Endothelial cell of umbilical vein (primary cell): ENCODE measurements around the gene ARHGEF7. TPM values are rescaled to one million over a fixed set of nuclear protein-coding genes. Genes with fewer than 3 reads are reported as not detected.

ENCODE experiments used
- BruUV-seq: library from RNA; stranded (reverse); fragments of 400-500 nt; replicated peaks from 2 replicates; lab custom pipeline; 2021; lab: Mats Ljungman, UMichigan
- CTCF ChIA-PET: fragments of 300-600, 350-600 bp; sonication (Branson Sonifier 250); formaldehyde crosslinking; loops from one replicate; lab custom pipeline; 2021; ENCODE audit warnings: antibody characterized with exemption, inconsistent platforms; lab: Charles Lee
- POLR2A ChIA-PET: fragments of 300-600, 350-600 bp; sonication (Branson Sonifier 250); formaldehyde crosslinking; loops from one replicate; lab custom pipeline; 2021; ENCODE audit warnings: antibody characterized with exemption, inconsistent platforms; lab: Charles Lee
- DNase-seq: peaks from one replicate; pipeline ENCODE4 v3.0.0-alpha.2; 2011; ENCODE audit warnings: low read depth, low spot score
- FAIRE-seq: peaks from 2 replicates; lab custom pipeline; 2011; peaks lifted over from hg19 to GRCh38; lab: Jason Lieb, UNC
- H2AFZ ChIP-seq: 2 replicates; pipeline ENCODE4 v1.6.0; 2012; ENCODE audit warnings: low read depth, low read length, control low read depth, inconsistent platforms
- H3K27ac ChIP-seq: 2 replicates; pipeline ENCODE4 v1.5.1; 2011; ENCODE audit warnings: low read depth, mild to moderate bottlenecking, control low read depth, low read length, moderate library complexity; ENCODE audit not compliant: insufficient read depth
- H3K27me3 ChIP-seq, 2 experiments: 2 replicates each; pipeline versions ENCODE4 v1.6.0 to v1.6.1; 2011; ENCODE audit warnings: low read length in 2 of 2, mixed read lengths in 1 of 2; ENCODE audit not compliant: control insufficient read depth in 2 of 2, insufficient read depth in 2 of 2
- H3K36me3 ChIP-seq, 2 experiments: 2 replicates in 1 of 2; 3 replicates in 1 of 2; pipeline ENCODE4 v1.5.1; 2011; ENCODE audit warnings: low read length in 2 of 2, mild to moderate bottlenecking in 1 of 2, moderate library complexity in 1 of 2; ENCODE audit not compliant: control insufficient read depth in 2 of 2, insufficient read depth in 2 of 2; ENCODE audit errors: extremely low read depth in 1 of 2
- H3K4me1 ChIP-seq: 3 replicates; pipeline ENCODE4 v1.5.1; 2011; ENCODE audit warnings: mild to moderate bottlenecking, low read length; ENCODE audit not compliant: control insufficient read depth, insufficient read depth; ENCODE audit errors: extremely low read depth
- H3K4me2 ChIP-seq: 2 replicates; pipeline ENCODE4 v1.6.1; 2011; ENCODE audit warnings: low read length, control low read depth, mixed read lengths; ENCODE audit not compliant: insufficient read depth
- H3K4me3 ChIP-seq, 3 experiments: fragments of 200-600 bp in 1 of 3; sonication (generic), shearing (Covaris generic) in 1 of 3; replicated peaks in 1 of 3; 2 replicates each; pipeline ENCODE4 v1.5.1; 2011 to 2016; ENCODE audit warnings: control low read depth in 3 of 3, low read length in 3 of 3, mild to moderate bottlenecking in 2 of 3, inconsistent platforms in 1 of 3, low read depth in 1 of 3, moderate library complexity in 1 of 3; ENCODE audit not compliant: insufficient read depth in 1 of 3
- H3K79me2 ChIP-seq: 2 replicates; pipeline ENCODE4 v1.6.0; 2012; ENCODE audit warnings: low read length, inconsistent platforms; ENCODE audit not compliant: control insufficient read depth, insufficient read depth
- H3K9ac ChIP-seq: replicated peaks from 2 replicates; pipeline ENCODE3; 2011; ENCODE audit warnings: low read length, control low read depth; ENCODE audit not compliant: insufficient read depth; ENCODE audit errors: extremely low read depth
- H3K9me1 ChIP-seq: replicated peaks from 3 replicates; pipeline ENCODE4 v1.6.0; 2011; ENCODE audit warnings: mild to moderate bottlenecking, low read length; ENCODE audit not compliant: control insufficient read depth, insufficient read depth; ENCODE audit errors: extremely low read depth
- H3K9me3 ChIP-seq: replicated peaks from 2 replicates; pipeline ENCODE4 v1.5.1; 2012; ENCODE audit warnings: low read length, inconsistent platforms; ENCODE audit not compliant: control insufficient read depth, insufficient read depth
- H4K20me1 ChIP-seq: replicated peaks from 2 replicates; pipeline ENCODE3; 2011; ENCODE audit warnings: mild to moderate bottlenecking, low read length; ENCODE audit not compliant: control insufficient read depth, insufficient read depth; ENCODE audit errors: extremely low read depth
- CTCF ChIP-seq, 2 donors: IDR thresholded peaks; 1 replicate in 1 of 2; 2 replicates in 1 of 2; pipeline ENCODE4 v1.5.1; 2011; ENCODE audit warnings: low read length in 2 of 2, mild to moderate bottlenecking in 2 of 2, moderate library complexity in 2 of 2, control low read depth in 1 of 2, inconsistent platforms in 1 of 2, low read depth in 1 of 2; ENCODE audit not compliant: insufficient read depth in 1 of 2; ENCODE audit errors: extremely low read depth in 1 of 2
- EZH2 ChIP-seq: IDR thresholded peaks from 2 replicates; pipeline ENCODE4 v1.6.1; 2012; ENCODE audit warnings: borderline replicate concordance, low read depth, mild to moderate bottlenecking, moderate library complexity, low read length, inconsistent platforms; ENCODE audit not compliant: severe bottlenecking
- GATA2 ChIP-seq: IDR thresholded peaks from 2 replicates; pipeline ENCODE4 v1.7.0; 2011; ENCODE audit warnings: low read depth, mild to moderate bottlenecking, moderate library complexity, mixed read lengths, low read length; ENCODE audit not compliant: insufficient read length, insufficient read depth
- MAX ChIP-seq: IDR thresholded peaks from 2 replicates; pipeline ENCODE4 v1.6.1; 2011; ENCODE audit not compliant: insufficient read depth, insufficient read length
- MYC ChIP-seq: IDR thresholded peaks from one replicate; pipeline ENCODE4 v1.6.1; 2011; ENCODE audit warnings: mild to moderate bottlenecking, low read depth, low read length
- POLR2A ChIP-seq: IDR thresholded peaks from 2 replicates; pipeline ENCODE4 v1.6.1; 2012; ENCODE audit warnings: low read depth, mild to moderate bottlenecking, control low read depth, low read length
- POLR2AphosphoS5 ChIP-seq: IDR thresholded peaks from 2 replicates; pipeline ENCODE4 v1.6.1; 2012; ENCODE audit warnings: low read depth, mild to moderate bottlenecking, control low read depth, low read length, moderate library complexity; ENCODE audit not compliant: insufficient read depth
- dilution Hi-C: fragments of 300-500 bp; cut with MboI; formaldehyde crosslinking; loops from one replicate; pipeline ENCODE4 v1.15.0; 2019; ENCODE audit warnings: low sequenced_read_pairs; ENCODE audit not compliant: extremely low pct_ligation_motif_present
- intact Hi-C: fragments of 100-400 bp; cut with micrococcal nuclease; formaldehyde crosslinking; loops from one replicate; pipeline ENCODE4 v1.10.0; 2022
- polyA plus RNA-seq, 4 experiments: library from polyadenylated mRNA; depleted of rRNA in 3 of 4; stranded (reverse) in 3 of 4; unstranded in 1 of 4; fragments of >200 nt; gene quantifications; 2 replicates each; pipeline versions ENCODE4 v1.2.1 to v1.2.3, GENCODE V29; 2011 to 2012; ENCODE audit warnings: missing spikeins in 1 of 4
- total RNA-seq: library from RNA; stranded (reverse); gene quantifications from 2 replicates; pipeline ENCODE4 v1.2.3, GENCODE V29; 2021

The ARHGEF7 gene
- total and polyA plus RNA-seq, 2 donors (not counting 3 experiments of a cell fraction or from before 2014, with no cell fraction given): 94.9 to 155 TPM

DNA sequence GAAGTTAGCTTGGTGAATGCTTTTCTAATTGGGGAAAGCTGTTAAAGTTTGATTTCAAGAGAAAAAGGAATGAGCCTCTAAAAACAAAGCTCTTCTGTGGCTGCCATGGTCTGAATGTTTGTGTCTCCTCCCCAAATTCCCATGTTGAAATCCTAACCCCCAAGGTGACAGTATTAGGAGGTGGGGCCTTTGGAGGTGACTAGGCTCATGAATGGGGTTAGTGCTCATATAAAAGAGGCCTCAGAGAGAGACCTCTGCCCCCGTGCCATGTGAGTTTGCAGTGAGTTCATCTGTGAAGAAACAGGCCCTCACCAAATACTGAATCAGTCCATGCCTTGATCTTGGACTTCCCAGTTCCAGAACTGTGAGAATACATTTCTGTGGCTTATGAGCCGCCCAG is 56.5 kb downstream of the ARHGEF7 start:
- Histone ChIP-seq H3K9ac (no peak overlapping the region), H3K9me3 (no peaks in the 10 kb centered on the region), H3K36me3 (peaks cover 0 to 3% of the 10 kb centered on the region in 2 experiments), H3K4me2 (no peak overlapping the region), H3K4me1 (peaks cover 11% of the 10 kb centered on the region), H2AFZ (no peak overlapping the region), H3K79me2 (peaks cover 51% of the 10 kb centered on the region), H3K27ac (no peak overlapping the region), H3K9me1 (no peaks in the 10 kb centered on the region), H3K27me3 (no peaks in the 10 kb centered on the region), H4K20me1 (no peaks in the 10 kb centered on the region), H3K4me3 (no peak overlapping the region)
- dilution Hi-C loops (no loop called here), intact Hi-C loops (loop anchor here (10.0 kb wide), 1 partner anchor 457 kb away; the partner anchor contains the start of gene ING1)
- ChIA-PET POLR2A (no interaction called here), CTCF (interaction anchor here (1.1 kb wide), 1 partner anchor 39 kb away, joined by 3 read pairs; no protein-coding TSS in a partner anchor)
- TF ChIP-seq POLR2AphosphoS5 (no peak), MAX (no peak), POLR2A (no peak), GATA2 (no peak), CTCF (IDR thresholded peaks at IDR 0.05; ENCODE audit: extremely low read depth in 1 of 2, insufficient read depth in 1 of 2, low read depth in 1 of 2, low read length in 2 of 2) (no peak), MYC (no peak), EZH2 (no peak)
- FAIRE-seq: no peak
- BruUV-seq: no TSS peak
- DNase-seq: no peak
